Hematopoietic multipotent progenitor cell treated with erythropoietin and hydrocortisone succinate and interleukin-3 and kit ligand, for 17 days (in vitro differentiated cells): ENCODE data around the gene TGIF1.
"Not testable (repeated sequence)": the region's sequence is repeated elsewhere in the genome, so short reads cannot be mapped to it uniquely, and the experiment has no call there.

Experiments used
- DNase-seq: peaks from one replicate; pipeline ENCODE4 v3.0.0-alpha.2; 2015; ENCODE audit warnings: low spot score

TGIF1 gene

GRCh38 chr18:3450012-3450798, at the start of gene TGIF1:
TSS of gene TGIF1 (plus strand) at chr18:3450172. CDS start at chr18:3450490, 318 bp downstream.
- peak; percentile 88 for DNase-seq

GRCh38 chr18:3400567-3401296, 49.2 kb upstream of the TGIF1 start:
- DNase-seq, result no peak

GRCh38 chr18:3401669-3402620, 48.0 kb upstream of the TGIF1 start:
- DNase-seq, result no peak

GRCh38 chr18:3402982-3403451, 47.0 kb upstream of the TGIF1 start:
- DNase-seq, result no peak

- no peak for DNase-seq
Measured at GRCh38 chr18:3405713-3406112, 44.3 kb upstream of the TGIF1 start.

- DNase-seq, result no peak
Measured at GRCh38 chr18:3408107-3408506, 41.9 kb upstream of the TGIF1 start.

GRCh38 chr18:3409811-3410210, 40.2 kb upstream of the TGIF1 start:
- no peak for DNase-seq

- DNase-seq, result no peak
Measured at GRCh38 chr18:3410273-3410672, 39.7 kb upstream of the TGIF1 start.

- not testable (repeated sequence) for DNase-seq
Measured at GRCh38 chr18:3410876-3411275, 39.1 kb upstream of the TGIF1 start.

- DNase-seq, result no peak
Measured at GRCh38 chr18:3411327-3411726, 38.6 kb upstream of the TGIF1 start.

- no peak for DNase-seq
Measured at GRCh38 chr18:3411854-3412268, 38.1 kb upstream of the TGIF1 start.

GRCh38 chr18:3412528-3412927, 37.4 kb upstream of the TGIF1 start:
- not testable (repeated sequence) for DNase-seq

- no peak for DNase-seq
Measured at GRCh38 chr18:3415110-3415509, 34.9 kb upstream of the TGIF1 start.

GRCh38 chr18:3418083-3418482, 31.9 kb upstream of the TGIF1 start:
- DNase-seq, result no peak

GRCh38 chr18:3420919-3421279, 29.1 kb upstream of the TGIF1 start:
- no peak for DNase-seq

- DNase-seq, result no peak
Measured at GRCh38 chr18:3422905-3423304, 27.1 kb upstream of the TGIF1 start.

- DNase-seq, result no peak
Measured at GRCh38 chr18:3424280-3424890, 25.6 kb upstream of the TGIF1 start.

GRCh38 chr18:3425030-3425429, 24.9 kb upstream of the TGIF1 start:
- no peak for DNase-seq

GRCh38 chr18:3425446-3425845, 24.5 kb upstream of the TGIF1 start:
- DNase-seq, result peak; percentile 53

GRCh38 chr18:3426074-3426473, 23.9 kb upstream of the TGIF1 start:
- DNase-seq, result no peak

- no peak for DNase-seq
Measured at GRCh38 chr18:3427944-3428343, 22.0 kb upstream of the TGIF1 start.

- no peak for DNase-seq
Measured at GRCh38 chr18:3429121-3429520, 20.9 kb upstream of the TGIF1 start.
